GM18873 (cell line): ENCODE results near the gene BAIAP2L1.

Experiments used
- ATAC-seq: cut with Tn5 transposase; IDR thresholded peaks from one replicate; pipeline ENCODE4 v1.9.1; 2021; ENCODE audit warnings: mild to moderate bottlenecking, moderate library complexity, moderate number of reproducible peaks; ENCODE audit not compliant: unreplicated experiment, low FRiP score

BAIAP2L1 gene

DNA sequence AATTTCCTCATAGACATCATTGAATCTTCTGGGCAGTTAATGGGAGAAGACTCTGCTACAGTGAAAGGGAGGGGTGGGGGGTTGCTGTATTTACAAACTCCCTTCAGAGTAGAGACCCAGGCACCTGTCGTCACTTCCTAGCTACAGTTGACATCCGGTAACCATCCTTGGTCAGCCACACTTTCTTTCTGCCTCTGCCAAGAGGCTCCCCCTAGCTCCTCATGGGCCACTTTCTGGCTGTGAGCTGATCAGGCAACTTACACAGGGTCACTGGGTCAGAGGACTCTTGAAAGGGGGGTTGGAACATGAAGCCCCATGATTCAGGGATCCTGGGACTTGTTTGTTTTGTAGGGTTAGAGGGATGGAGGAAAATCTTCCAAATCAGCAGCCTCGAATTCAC lies 150.1 kb downstream of the BAIAP2L1 start:
- ATAC-seq: no peak

DNA sequence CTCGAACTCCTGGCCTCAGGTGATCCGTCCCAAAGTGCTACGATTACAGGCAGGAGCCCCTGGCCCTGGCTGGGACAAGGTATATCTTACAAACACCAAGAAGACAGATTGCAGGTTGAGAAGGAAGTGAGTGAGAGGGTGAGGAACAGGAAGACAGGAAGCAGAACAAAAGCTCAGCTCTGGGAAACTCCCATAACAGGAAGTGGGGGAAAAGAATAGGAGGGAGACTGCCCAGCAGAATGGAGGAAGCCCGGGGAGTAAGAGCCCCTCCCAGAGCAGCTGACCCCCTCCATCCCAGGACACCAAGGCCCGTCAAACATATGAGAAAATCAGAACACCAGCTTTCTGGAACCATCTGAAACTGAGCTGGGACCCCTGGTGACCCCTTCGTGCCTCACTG lies 151.8 kb downstream of the BAIAP2L1 start:
- ATAC-seq: no peak

DNA sequence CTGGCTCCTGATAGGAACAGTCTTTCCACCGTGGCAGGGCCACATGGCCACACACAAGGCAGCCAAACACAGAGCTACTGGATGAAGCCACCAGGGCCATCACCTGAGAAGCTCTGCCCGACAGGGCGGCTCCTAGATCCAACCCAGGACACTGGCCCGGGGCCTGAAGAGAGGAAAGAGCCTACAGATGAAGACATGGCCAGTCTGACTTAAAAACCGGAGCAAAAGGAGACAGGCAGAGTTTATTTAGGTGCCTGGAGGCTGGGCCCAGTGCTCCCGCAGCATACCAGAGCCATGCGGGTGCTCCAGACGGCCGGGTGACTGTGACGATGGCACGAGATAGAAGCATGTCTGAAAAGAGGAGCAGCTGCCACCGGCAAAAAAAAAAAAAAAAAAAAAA lies 152.7 kb downstream of the BAIAP2L1 start:
- ATAC-seq: no peak

DNA sequence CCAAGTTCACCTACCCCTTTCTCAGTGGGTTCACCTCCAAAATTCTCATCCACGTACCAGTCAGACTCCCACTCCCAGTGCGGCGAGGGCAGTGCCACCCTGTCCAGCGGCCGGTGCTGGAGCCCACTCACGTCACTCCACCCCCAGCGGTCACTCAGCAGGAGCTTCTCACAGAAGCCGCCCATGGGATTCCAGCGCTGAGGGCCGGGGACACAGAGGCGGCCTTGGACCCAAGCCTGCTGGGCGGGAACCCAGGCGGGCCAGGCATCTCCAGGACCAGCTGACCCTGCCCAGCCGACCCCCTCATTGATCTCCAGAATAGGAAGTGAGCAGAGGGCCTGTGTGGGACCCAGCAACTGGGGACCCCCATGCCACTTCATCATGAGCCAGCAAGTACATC lies 156.0 kb downstream of the BAIAP2L1 start:
- no peak for ATAC-seq

DNA sequence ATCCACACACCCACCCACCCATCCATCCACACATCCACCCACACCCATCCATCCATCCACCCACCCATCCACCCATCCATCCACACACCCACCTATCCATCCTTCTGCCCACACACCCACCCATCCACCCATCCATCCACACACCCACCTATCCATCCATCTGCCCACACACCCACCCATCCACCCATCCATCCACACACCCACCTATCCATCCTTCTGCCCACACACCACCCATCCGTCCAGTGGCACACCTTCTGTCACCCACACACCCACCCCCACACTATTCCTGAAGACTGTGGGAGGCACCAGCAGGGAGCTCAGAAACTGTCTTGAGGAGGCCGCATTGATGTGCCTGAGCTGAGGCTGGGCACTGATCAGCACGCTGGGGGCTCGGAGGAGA lies 158.0 kb downstream of the BAIAP2L1 start:
- ATAC-seq: no peak

DNA sequence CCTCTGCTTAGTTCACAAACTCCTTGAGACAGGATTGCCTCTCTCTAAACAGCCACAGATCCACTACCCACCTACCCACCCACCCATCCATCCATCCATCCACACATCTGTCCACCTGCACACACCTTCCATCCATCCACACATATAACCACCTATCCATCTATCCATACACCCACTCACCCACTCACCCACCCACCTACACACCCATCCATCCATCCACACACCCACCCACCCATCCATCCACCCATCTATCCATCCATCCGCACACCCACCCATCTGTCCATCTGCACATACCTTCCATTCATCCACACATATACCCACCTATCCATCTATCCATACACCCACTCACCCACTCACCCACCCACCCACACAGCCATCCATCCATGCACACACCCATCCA lies 158.5 kb downstream of the BAIAP2L1 start:
- ATAC-seq: no peak

DNA sequence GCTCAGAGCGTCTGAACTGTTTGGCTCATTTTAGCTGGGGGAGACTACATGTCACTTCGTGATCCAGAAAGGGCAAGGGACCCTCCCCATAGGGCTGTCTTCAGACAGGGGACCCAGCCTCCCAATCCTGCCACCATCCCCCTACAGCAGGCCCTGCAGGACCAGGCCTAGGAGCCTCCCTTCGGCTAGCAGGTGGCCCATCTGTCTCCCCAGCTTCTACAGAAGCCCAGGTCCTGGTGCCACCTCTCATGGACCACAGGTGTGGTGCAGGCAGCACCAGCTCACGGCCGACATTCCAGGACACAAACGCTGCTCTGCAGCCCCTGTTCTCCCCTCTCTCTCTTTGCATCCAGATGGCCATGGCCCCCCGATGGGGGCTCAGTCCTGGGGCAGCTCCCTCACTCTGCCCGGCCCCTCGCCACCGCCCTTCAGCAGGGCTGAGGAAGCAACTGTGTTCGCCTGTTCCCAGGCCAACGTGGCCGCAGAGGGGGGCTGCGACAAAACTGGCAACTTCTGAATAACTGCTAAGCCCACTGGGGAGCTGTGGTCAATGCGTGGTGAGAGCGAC lies 159.1 kb downstream of the BAIAP2L1 start:
- ATAC-seq: no peak
